ENCODE measurements around the gene SLC9A2.

DNA sequence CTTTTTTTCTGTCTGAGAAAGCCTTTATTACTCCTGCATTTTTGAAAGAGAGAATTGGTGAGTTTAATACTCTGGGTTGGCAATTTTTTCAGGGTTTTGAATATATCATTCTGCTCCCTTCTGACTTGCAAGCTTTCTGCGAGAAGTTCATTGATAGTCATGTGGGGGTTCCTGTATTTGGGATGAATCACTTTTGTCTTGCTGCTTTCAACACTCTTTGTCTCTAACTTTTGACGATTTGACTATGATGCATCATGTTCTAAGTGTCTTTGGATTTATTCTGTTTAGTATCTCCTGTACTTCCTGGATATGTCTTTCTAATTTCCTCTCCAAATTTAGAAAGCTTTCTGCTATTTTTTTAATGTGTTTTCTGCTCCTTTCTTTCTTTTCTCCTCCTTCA lies 41.0 kb upstream of the SLC9A2 start:
- TF ChIP-seq EZH2 (IDR thresholded peaks at IDR 0.05; ENCODE audit: low read depth) = no peak
- TF ChIP-seq, protein P1, sequence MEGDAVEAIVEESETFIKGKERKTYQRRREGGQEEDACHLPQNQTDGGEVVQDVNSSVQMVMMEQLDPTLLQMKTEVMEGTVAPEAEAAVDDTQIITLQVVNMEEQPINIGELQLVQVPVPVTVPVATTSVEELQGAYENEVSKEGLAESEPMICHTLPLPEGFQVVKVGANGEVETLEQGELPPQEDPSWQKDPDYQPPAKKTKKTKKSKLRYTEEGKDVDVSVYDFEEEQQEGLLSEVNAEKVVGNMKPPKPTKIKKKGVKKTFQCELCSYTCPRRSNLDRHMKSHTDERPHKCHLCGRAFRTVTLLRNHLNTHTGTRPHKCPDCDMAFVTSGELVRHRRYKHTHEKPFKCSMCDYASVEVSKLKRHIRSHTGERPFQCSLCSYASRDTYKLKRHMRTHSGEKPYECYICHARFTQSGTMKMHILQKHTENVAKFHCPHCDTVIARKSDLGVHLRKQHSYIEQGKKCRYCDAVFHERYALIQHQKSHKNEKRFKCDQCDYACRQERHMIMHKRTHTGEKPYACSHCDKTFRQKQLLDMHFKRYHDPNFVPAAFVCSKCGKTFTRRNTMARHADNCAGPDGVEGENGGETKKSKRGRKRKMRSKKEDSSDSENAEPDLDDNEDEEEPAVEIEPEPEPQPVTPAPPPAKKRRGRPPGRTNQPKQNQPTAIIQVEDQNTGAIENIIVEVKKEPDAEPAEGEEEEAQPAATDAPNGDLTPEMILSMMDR (conservative IDR thresholded peaks at IDR 0.05) = no peak

All from PC-9 (cell line).